Measurements from ENCODE around the gene TP53BP2.

The TP53BP2 gene

GRCh38 chr1:223750730-223751570 is 94.8 kb downstream of the TP53BP2 start:
- no peak overlapping the region for H3K4me3 ChIP-seq (ENCODE audit: low read depth, low read length)
- H3K9me3 ChIP-seq (ENCODE audit: severe bottlenecking) = no peaks in the 10 kb centered on the region
- no peak for TF ChIP-seq CTCF (IDR thresholded peaks at IDR 0.05; ENCODE audit: low read depth, low read length)
- no peaks in the 10 kb centered on the region; the same call in 1 of the 2 replicates for H3K36me3 ChIP-seq
- H3K27ac ChIP-seq = no peak overlapping the region
- no peak for DNase-seq
- H3K27me3 ChIP-seq (ENCODE audit: insufficient read depth, low read depth, severe bottlenecking) = no peaks in the 10 kb centered on the region

GRCh38 chr1:223748773-223749733 is 96.7 kb downstream of the TP53BP2 start:
- no peaks in the 10 kb centered on the region for H3K9me3 ChIP-seq (ENCODE audit: severe bottlenecking)
- peak; percentile 12 for DNase-seq
- no peak overlapping the region for H3K4me3 ChIP-seq (ENCODE audit: low read depth, low read length)
- no peak overlapping the region for H3K27ac ChIP-seq
- H3K27me3 ChIP-seq (ENCODE audit: insufficient read depth, low read depth, severe bottlenecking) = no peaks in the 10 kb centered on the region
- peak; percentile 64 for TF ChIP-seq CTCF (IDR thresholded peaks at IDR 0.05; ENCODE audit: low read depth, low read length)
- no peaks in the 10 kb centered on the region; the same call in 1 of the 2 replicates for H3K36me3 ChIP-seq

- Histone ChIP-seq H3K27me3 (ENCODE audit: insufficient read depth, low read depth, severe bottlenecking) (no peaks in the 10 kb centered on the region), H3K9me3 (ENCODE audit: severe bottlenecking) (no peaks in the 10 kb centered on the region), H3K27ac (no peak overlapping the region), H3K36me3 (no peaks in the 10 kb centered on the region; the same call in 1 of the 2 replicates), H3K4me3 (ENCODE audit: low read depth, low read length) (no peak overlapping the region)
- no peak for TF ChIP-seq CTCF (IDR thresholded peaks at IDR 0.05; ENCODE audit: low read depth, low read length)
- no peak for DNase-seq
Measured at GRCh38 chr1:223748405-223748772, 97.4 kb downstream of the TP53BP2 start.

GRCh38 chr1:223747838-223748335 is 97.9 kb downstream of the TP53BP2 start:
- DNase-seq = no peak
- Histone ChIP-seq H3K36me3 (no peaks in the 10 kb centered on the region; the same call in 1 of the 2 replicates), H3K9me3 (ENCODE audit: severe bottlenecking) (no peaks in the 10 kb centered on the region), H3K4me3 (ENCODE audit: low read depth, low read length) (no peak overlapping the region), H3K27ac (no peak overlapping the region), H3K27me3 (ENCODE audit: insufficient read depth, low read depth, severe bottlenecking) (no peaks in the 10 kb centered on the region)
- no peak for TF ChIP-seq CTCF (IDR thresholded peaks at IDR 0.05; ENCODE audit: low read depth, low read length)

- no peak for DNase-seq
- TF ChIP-seq CTCF (IDR thresholded peaks at IDR 0.05; ENCODE audit: low read depth, low read length) = no peak
- Histone ChIP-seq H3K36me3 (no peaks in the 10 kb centered on the region), H3K9me3 (ENCODE audit: severe bottlenecking) (no peaks in the 10 kb centered on the region), H3K27ac (no peak overlapping the region), H3K27me3 (ENCODE audit: insufficient read depth, low read depth, severe bottlenecking) (no peaks in the 10 kb centered on the region), H3K4me3 (ENCODE audit: low read depth, low read length) (no peak overlapping the region)
Measured at GRCh38 chr1:223745731-223746130, 100.0 kb downstream of the TP53BP2 start.

All from WERI-Rb-1 (cell line).